Fibroblast of peridontal ligament (primary cell): Measurements from ENCODE around the gene ZNF319.
"Not testable (repeated sequence)": the region's sequence is repeated elsewhere in the genome, so short reads cannot be mapped to it uniquely, and the experiment has no call there.

Experiments used
- DNase-seq: peaks from one replicate; pipeline ENCODE4 v3.0.0-alpha.2; 2010; ENCODE audit errors: extremely low read depth

Gene ZNF319

DNA sequence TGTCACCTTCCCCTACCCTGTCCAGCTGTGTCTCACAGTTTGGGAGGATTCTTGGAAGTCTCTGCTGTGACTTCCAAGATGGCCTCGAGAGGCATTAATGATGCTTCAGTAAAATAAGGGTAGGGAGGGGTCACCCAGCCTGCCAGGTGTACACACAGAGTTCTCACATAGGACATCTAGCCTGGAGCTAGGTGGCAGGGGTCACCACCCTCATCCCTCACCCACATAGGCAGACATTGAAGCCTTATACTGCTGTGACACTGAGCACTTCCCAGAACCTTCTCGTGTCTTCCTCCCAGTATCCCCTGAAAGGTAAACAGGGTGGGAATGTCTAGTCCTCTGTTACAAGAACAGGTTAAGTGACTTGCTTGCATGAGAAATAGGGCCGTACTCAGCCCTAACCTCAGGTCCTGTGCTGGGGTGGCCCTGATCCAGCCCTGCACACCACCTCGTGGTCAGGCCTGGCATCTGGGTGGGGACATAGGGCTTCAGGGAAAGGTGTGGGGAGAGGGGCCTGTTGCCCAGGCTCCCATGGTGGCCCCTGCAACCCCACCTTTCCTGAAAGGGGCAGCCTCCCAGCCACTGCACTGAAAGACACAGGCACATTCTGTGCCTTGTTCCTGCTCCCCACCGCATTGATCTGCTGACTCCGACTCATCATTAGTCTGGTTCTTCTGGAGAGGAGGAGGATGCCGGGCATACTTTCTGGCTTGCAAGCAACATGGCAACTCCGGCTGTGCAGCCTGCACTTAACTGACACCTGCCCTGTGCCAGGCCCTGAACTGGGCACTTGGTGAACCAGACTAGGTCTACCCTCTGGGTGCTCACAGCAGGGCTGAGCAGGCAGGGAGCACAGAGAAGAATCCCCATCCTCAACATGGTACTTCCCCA lies 21.4 kb upstream of the ZNF319 start:
- peak; percentile 66 for DNase-seq

DNA sequence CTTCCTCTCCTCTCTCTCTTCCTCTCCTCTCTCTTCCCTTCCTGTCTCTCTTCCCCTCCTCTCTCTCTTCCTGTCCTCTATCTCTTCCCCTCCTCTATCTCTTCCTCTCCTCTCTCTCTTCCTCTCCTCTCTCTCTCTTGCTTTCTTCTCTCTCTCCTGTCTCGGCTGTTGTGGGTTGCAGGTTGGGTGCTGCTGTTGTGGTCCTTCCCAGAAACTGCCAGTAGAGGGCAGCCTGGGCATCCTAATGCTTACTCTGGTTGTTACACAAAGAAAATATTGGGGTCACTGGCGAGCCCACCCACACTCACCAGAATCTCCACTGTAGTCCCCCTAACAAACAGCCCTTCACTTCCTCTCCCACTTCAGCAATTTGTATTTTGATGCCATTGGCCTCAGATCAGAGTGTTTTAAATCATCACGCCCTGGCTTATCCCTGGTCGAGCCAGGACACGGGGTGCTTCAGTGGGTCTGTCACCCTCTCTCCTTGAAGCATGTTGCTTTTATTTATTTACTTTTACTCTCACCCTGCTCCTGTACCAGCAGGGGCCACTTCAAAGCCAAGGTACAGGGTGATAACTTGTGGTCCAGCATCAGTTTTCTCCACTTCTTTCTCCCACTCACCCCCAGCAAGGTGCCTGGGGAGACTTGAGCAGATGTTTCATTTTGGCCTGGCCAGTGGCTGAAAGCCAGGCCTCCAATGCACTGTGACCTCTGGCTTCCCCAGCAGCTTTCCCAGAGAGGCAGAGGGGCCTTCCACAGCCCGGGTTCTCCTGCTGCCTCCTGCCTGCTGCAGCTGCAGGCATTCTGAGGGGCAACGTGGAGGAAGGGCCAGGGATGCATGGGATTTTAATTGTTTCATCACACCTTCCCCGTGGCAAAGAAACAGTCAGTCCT lies 20.4 kb upstream of the ZNF319 start:
- DNase-seq, result peak; percentile 52

DNA sequence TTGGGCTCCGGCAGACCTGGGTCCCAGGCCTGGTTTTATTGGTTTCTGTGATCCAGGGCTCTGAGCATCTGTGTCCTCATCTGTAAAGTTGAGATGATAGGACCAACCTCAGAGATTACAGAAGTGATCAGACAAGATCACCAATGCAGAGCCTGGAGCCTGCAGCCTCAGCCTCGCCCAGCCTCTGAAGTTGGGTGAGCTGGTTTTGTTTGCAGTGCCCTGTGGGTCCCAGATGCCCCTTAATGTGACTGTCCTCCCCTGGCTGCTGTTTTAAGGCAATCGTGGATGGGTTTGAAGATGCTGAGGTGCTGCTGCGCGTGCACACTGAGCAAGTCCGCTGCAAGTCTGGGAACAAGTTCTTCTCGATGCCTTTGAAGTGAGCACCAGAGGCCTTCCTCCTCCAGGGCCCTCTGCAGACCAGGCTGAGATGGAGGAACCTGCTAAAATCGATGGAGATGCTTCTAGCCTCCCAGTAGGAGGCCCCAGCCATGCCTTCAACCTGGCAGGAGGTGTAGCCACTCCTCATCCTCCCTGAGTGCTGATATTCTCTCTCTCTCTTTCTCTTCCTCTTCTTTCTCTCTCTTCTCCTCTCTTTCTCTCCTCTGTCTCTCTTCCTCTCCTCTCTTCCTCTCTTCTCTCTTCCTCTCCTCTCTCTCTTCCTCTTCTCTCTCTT lies 19.5 kb upstream of the ZNF319 start:
- no peak for DNase-seq

DNA sequence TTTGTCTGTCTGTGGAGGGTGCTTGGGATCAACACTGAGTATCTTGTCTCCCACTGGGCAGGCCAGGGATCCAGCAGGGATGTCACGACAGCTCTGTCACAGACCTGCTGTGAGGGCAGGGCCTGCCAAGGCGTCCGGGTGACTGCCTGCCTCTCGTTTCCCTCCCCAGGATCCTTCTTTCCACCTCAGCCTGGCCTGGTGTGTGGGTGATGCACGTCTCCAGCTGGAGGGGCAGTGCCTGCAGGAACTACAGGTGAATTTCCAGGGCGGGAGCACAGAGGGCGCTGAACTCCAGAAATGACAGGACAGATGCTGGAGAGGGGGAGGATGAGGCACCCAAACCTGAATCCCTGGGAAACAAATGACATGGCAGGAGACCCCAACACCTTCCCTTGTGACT lies 18.3 kb upstream of the ZNF319 start:
- DNase-seq, result no peak

DNA sequence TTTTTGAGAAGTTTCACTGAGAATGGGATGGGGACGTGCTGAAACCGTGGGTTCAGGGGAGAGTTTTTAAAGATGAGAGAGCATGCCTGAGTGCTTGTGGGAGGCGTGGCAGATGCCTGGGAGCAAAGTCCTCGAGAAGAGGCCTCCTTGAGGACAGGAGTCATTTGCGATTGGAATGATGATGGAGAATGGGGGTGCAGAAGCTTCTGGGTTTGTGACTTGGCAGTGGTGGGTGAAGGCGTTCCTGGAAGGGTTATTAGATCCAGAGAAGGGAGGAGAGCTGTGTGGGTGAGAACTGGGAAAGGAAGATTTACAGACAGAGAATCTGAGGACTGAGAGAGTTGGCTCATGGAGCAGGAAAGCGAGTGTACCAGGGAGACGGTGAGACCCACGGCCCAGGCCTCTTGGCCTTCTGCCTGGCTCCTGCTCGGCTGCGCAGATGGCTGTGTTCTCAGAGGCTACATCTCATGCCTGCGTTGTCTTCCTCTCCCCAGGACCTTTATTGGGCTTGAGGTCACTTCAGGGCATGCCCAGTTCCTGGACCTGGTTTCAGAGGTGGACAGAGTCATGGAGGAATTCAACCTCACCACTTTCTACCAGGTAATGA lies 16.5 kb upstream of the ZNF319 start:
- DNase-seq, result no peak

DNA sequence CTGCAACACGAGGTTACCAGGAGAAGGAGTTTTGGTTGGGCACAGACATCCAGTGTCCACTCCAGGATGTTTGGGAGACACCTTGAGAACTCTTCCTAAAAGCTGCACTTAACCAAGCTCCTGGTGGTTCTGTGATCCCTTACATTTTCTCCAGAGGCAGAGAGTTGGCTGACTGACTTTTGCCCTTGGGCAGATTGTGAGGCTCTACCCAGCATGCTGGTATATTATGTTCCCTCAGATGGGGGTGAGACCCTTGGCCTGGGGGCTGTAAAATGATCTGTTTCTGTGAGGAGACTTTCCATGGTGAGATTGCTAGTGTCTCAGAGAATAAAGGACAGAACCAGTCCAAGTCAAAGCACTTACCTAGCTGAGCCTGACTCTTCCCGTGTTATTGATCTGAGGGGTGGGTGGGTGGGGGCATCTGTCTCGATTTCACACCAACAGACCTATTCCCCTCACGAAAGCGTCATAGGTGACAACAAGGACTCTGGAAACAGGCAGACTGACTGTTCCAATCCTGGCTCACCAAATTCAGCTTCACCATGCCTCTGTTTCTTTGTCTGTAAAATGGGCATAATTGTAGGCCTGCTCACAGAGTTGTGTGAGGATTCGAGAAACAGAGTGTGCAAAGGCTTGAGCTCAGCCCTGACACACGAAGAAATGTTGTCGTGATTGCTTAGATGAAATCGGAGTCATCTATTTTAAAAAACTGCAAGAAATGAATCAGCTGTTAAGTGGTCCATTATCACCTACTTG lies 12.9 kb upstream of the ZNF319 start:
- no peak for DNase-seq

DNA sequence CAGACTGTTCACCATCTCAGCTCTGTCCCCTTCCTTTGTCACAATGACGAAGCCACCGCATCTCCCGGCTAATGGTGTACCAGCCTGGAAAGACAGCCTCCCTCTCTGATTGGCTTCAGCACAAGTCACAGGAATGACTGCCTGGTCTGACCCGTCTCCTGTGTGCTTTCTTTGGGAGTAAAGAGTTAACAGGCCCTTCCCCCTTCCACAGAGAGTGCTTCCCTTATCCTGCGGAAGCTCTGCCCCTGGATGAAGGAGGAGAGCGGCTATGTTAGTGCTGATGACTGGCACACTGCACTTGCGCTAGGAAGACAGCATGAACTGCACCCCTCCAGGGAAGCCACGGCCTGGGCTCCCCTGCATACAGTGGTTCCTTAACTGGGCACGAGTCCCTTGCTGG lies 12.0 kb upstream of the ZNF319 start:
- DNase-seq, result no peak

DNA sequence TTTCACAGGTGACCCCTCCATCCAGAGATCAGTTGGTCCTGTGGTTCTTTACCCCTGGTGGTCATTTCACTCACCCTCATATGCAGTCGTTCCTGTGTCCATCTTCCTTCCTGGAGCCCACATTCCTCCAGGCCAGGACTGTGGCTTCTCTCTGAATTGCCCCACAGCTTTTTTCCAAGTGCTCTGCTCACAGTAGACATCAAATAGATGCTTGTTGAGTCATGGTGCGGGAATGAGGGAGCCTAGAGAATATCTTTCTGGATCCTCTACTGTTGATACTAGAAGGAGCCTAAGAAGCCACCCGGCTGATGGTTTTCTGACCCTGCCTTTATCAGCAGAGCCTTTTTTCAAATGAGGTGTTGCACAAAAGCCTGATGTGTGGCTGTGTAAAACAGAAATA lies 11.2 kb upstream of the ZNF319 start:
- peak; percentile 63 for DNase-seq

DNA sequence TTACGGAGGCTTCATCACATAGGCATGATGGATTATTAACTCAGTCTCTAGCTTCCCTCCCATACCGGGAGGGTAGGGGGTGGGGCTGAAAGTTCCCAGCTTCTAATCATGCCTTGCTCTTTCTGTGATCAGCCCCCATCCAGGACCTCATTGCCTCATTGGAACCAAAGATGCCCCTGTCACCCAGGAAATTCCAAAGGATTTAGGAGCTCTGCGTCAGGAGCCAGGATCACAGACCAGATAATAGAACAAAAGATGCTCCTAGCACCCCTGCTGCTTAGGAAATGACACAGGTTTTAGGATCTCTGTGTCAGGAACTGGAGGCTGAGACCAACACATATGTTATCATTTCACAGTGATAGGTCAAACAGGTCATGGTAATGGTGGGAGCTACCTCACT lies 10.4 kb upstream of the ZNF319 start:
- no peak for DNase-seq

DNA sequence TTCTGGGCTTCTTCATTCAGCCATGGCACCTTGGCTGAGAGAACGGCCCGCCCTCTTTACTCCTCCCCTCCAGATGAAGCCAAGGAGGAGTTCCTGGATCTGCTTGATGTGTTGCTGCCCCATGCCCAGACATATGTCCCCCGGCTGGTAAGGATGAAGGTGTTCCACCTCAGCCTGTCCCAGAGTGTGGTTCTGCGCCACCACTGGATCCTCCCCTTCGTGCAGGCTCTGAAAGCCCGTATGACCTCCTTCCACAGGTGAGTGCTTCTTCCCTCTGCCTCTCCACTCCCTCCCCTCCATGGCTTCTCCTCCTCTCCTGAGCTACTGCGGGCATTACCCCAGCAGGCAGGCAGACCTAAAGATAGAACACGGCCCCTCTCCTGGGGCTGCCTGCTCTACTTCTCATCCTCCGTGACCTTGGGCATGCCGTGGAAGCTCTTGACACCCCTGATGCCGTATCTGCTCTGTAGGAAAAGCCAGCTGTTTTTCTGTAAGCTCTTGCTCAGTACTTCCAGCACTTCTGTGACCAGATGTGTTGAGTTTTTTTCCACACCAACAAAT lies 9.5 kb upstream of the ZNF319 start:
- no peak for DNase-seq

DNA sequence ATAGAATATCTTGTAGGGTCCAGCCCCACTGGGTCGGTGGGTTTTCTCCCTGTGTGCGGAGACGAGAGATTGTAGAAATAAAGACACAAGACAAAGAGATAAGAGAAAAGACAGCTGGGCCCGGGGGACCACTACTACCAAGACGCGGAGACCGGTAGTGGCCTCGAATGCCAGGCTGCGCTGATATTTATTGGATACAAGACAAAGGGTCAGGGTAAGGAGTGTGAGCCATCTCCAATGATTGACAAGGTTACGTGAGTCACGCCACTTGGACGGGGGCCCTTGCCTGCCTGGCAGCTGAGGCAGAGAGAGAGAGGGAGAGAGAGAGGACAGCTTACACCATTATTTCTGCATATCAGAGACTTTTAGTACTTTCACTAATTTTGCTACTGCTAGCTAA lies 4.3 kb upstream of the ZNF319 start:
- not testable (repeated sequence) for DNase-seq

DNA sequence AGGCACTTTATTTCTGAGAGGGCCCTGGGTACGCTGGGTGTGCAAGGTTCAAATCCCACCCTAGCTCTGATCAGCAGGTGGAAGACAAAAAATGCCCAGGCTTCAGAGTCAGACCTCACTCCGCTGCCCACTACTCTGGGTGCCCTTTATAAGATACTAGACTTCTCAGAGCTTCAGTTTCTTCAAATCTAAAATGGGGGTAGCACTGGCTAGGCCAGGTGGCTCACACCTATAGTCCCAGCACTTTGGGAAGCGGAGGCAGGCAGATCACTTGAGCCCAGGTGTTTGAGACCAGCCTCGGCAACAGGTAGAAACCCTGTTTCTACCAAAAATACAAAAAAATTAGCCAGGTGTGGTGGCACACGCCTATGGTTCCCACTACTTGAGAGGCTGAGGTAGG lies 2.5 kb upstream of the ZNF319 start:
- no peak for DNase-seq

DNA sequence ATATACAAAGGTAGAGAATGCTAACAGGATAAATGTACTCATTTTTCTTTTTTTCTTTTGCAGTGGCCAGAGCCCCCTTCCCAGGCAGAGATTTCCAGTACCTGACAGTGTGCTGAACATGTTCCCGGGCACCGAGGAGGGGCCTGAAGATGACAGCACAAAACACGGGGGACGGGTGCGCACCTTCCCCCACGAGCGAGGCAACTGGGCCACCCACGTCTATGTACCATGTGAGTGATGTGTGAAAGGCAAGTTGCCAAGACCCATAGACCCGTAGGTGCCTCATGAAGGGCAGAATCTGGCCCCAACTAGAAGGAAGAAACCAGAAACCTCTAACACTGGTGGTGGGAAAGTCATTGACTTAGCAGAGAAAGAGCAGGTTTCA lies 1.9 kb upstream of the ZNF319 start:
- no peak for DNase-seq

DNA sequence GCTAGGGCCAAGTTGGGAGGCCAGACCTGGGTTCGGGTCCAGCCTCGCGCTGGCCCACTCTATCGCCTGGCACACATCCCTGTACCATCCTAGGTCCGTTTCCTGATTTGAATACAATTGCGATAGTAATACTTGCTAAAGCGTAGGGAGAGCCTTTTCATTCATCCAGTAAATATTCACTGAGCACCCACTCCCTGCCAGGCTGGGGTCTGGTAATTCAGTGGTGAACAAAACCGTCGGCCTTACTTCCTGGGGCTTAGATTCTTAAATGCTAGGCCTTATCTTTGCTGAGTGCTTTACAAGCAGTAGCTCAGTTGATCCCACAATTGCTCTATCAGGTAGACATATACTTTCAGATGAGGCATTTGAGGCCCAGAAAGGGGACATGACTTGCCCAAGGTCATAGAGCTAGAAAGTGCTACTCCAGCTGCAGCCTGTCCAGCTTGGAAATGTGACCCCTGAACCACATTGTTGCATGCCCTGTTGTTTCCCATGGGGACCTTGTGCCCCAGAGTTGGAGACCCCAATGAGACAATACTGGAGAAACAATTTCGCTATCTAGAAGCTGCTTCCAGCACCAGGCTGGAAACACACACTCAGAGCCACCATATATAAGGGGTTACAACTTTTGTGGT lies 1.4 kb upstream of the ZNF319 start:
- DNase-seq, result no peak

DNA sequence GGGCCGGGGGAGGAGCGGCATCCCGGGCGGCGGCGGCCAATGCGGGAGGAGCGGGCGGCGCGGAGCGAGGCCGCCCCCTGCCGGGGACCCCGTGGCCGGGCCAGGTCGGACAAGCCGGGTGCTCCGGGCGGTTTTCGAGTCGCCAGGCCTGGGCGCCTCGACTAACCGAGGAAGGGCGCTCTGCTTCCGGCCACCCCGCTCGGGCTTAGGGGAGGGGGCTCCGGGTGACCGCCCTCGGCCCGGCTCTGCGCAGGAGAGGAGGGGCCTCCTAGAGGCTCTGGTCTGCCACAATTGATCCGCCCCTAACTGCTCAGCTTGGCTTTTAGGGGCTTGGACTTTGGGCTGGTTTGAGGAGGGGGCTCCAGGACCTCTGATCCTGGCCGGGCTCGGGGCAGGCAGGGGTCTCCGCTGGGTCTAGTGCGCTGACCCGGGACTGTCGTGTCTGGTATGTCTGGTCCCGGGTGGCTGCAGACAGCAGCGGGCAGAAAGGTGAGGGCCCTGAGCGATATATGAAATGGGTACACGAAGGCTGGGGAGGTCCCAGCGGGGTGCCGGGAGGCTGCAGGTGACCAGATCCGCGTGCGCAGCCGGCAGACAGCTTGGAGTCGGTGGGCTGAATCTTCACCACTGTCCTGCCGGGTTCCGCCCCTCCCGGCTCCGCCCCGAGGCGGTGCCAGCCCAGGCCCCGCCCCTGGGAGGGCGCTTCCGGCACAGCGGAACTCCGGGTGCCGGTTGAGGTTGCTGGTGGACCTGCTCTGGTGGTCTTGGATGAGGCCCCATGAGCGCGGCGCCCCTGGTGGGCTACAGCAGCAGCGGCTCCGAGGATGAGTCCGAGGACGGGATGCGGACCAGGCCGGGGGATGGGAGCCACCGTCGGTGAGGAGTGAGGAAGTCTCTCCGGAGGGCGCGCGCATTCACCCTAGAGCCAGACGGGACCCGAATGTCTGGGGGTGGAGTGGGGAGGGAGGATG lies 519 bp upstream of the ZNF319 start, which contains the start of gene USB1:
Gene USB1 (plus strand): TSS at position 702 of the 971 bp plus-strand sequence. CDS start 77 bp downstream, at position 779.
- peak; percentile 57 for DNase-seq

DNA sequence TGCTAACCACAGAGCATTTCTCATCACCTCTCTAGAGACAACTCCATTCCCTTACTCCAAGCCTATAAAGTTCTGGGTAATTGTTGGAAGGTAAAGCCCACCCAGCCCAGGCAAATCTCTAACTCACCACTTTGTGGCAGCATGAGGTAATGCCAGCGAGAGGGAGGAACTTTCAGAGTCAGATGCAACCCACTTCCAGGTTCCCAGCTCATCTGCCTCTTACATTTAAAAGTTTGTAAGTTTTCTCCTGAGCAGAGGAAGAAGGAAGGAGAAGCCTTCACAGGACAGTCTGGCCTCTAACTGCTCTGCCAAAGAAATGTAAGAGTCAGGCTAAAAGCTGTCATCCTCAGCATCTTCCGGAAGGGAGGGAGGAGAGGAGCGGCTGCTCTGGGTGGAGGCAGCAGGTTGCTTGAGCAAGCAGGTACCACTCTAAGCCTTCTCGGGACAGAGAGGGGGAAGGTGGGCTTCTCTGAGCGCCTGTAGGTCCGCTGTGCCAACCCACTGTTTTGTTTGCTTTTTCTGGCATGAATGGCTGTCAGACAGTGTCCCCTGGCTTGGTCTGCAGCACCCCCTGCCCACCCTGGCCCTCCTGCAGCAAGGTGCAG lies 1.0 kb downstream of the ZNF319 start:
- DNase-seq, result peak; percentile 57

DNA sequence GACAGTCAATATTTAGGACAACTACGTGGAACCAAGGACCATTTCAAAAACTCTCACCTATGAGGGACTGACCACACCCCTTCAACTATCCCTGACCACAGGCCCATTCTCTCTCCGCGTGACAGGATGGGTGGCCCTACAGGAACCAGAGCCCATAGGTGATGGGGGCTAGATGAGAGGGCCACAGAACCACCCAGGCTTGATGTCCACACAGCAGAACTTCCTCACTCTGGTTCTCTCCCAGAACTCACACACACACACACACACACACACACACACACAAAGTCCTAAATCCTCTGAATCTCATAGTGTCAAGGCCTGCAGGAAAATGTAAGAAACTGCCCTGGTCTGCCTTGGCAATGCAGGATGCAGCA lies 1.5 kb downstream of the ZNF319 start:
- no peak for DNase-seq

DNA sequence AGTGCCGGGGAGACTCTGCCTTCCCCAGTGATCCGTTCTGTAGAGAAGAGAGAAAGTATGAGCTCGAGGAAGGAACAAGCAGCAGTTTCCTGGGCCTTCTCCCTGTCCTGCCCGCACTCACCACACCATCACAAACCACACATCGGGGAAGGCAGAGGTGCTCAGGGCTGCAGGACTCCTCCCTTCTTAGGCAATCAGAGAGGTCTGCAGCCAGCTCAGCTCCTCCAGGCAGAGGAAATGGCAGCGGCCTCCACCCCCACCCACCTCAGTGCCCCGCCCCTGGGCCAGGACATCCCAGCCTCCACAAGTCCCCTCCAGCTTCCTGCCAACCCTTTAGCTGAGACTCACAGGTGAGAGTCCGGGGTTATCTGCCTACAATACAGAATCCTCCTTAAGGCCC lies 2.0 kb downstream of the ZNF319 start:
- no peak for DNase-seq
